OCI-LY7 (cell line): ENCODE measurements around the gene VAMP2. TPM values are rescaled to one million over a fixed set of nuclear protein-coding genes. Genes with fewer than 3 reads are reported as not detected.

Experiments
- BruUV-seq: library from RNA; stranded (reverse); fragments of 400-500 nt; replicated peaks from 2 replicates; lab custom pipeline; 2021; lab: Mats Ljungman, UMichigan
- CTCF ChIA-PET: fragments of 300-600 bp; sonication (Branson Sonifier 250); formaldehyde crosslinking; loops from one replicate; lab custom pipeline; 2022; ENCODE audit warnings: antibody characterized with exemption; ENCODE audit not compliant: unreplicated experiment; lab: Charles Lee
- POLR2A ChIA-PET: fragments of 300-600 bp; sonication (Branson Sonifier 250); formaldehyde crosslinking; loops from one replicate; lab custom pipeline; 2022; ENCODE audit warnings: antibody characterized with exemption; lab: Charles Lee
- DNase-seq: peaks from one replicate; pipeline ENCODE4 v3.0.0-alpha.2; 2015; ENCODE audit warnings: low spot score
- H2AFZ ChIP-seq: fragments of 200-600 bp; sonication (generic), shearing (Covaris generic); 2 replicates; pipeline ENCODE4 v1.6.1; 2014; ENCODE audit warnings: mild to moderate bottlenecking, antibody characterized with exemption, low read length, moderate library complexity
- H3K27ac ChIP-seq: fragments of 200-600 bp; sonication (generic); 2 replicates; pipeline ENCODE4 v1.5.1; 2014; ENCODE audit warnings: mixed run types, low read depth, mild to moderate bottlenecking, moderate library complexity, low read length, inconsistent platforms; ENCODE audit not compliant: poor library complexity, severe bottlenecking
- H3K36me3 ChIP-seq: fragments of 200-600 bp; sonication (generic); 2 replicates; pipeline ENCODE4 v1.6.1; 2014; ENCODE audit warnings: mild to moderate bottlenecking, antibody characterized with exemption, low read length, moderate library complexity, mixed read lengths; ENCODE audit not compliant: insufficient read depth
- H3K4me1 ChIP-seq: fragments of 200-600 bp; sonication (generic); 2 replicates; pipeline ENCODE4 v1.5.1; 2014; ENCODE audit warnings: mild to moderate bottlenecking, low read length; ENCODE audit not compliant: insufficient read depth, poor library complexity, severe bottlenecking
- H3K4me2 ChIP-seq: fragments of 200-600 bp; sonication (generic); 2 replicates; pipeline ENCODE4 v1.6.1; 2014; ENCODE audit warnings: mild to moderate bottlenecking, low read length
- H3K4me3 ChIP-seq: fragments of 200-600 bp; sonication (generic); 2 replicates; pipeline ENCODE4 v1.5.1; 2014; ENCODE audit warnings: mild to moderate bottlenecking, low read depth, low read length; ENCODE audit not compliant: poor library complexity, severe bottlenecking
- H3K79me2 ChIP-seq: fragments of 200-600 bp; sonication (generic); 2 replicates; pipeline ENCODE4 v1.6.1; 2016; ENCODE audit warnings: low read depth, mild to moderate bottlenecking, low read length, moderate library complexity, mixed read lengths; ENCODE audit not compliant: insufficient read depth
- H3K9me2 ChIP-seq: fragments of 200-600 bp; sonication (generic); 2 replicates; pipeline ENCODE4 v1.6.1; 2016; ENCODE audit warnings: mild to moderate bottlenecking, low read length, mixed read lengths; ENCODE audit not compliant: insufficient read depth
- H3K9me3 ChIP-seq: fragments of 200-600 bp; sonication (generic); 2 replicates; pipeline ENCODE4 v1.6.1; 2014; ENCODE audit warnings: mild to moderate bottlenecking, mixed run types, low read length, mixed read lengths
- H4K20me1 ChIP-seq: fragments of 200-600 bp; sonication (generic); 2 replicates; pipeline ENCODE4 v1.6.1; 2014; ENCODE audit warnings: mild to moderate bottlenecking, antibody characterized with exemption, low read length, moderate library complexity, mixed read lengths; ENCODE audit not compliant: insufficient read depth
- EZH2phosphoT487 ChIP-seq: fragments of 200-600 bp; sonication (generic); IDR thresholded peaks from 2 replicates; pipeline ENCODE4 v1.6.1; 2018; ENCODE audit warnings: low read depth, borderline replicate concordance, mild to moderate bottlenecking, mixed run types, antibody characterized with exemption, low read length, moderate library complexity, mixed read lengths
- intact Hi-C: fragments of 100-400 bp; cut with micrococcal nuclease; formaldehyde crosslinking; loops from one replicate; pipeline ENCODE4 v1.10.0; 2022; ENCODE audit not compliant: unreplicated experiment
- total RNA-seq, 2 experiments: library from RNA; depleted of rRNA in 1 of 2; stranded (reverse); fragments of >200 nt in 1 of 2; shearing (Covaris generic) in 1 of 2; gene quantifications; 2 replicates each; pipeline ENCODE4 v1.2.3, GENCODE V29; 2014 to 2022
- TF ChIP-seq, protein P1 (sequence below): fragments of 200-600 bp; sonication (generic); conservative IDR thresholded peaks from 2 replicates; pipeline ENCODE4 v1.5.1; 2014; ENCODE audit warnings: mild to moderate bottlenecking, antibody characterized with exemption, low read length, moderate library complexity, mixed read lengths

The VAMP2 gene
- total RNA-seq, 2 experiments from 2014 or later = 21.2 to 40.9 TPM

DNA sequence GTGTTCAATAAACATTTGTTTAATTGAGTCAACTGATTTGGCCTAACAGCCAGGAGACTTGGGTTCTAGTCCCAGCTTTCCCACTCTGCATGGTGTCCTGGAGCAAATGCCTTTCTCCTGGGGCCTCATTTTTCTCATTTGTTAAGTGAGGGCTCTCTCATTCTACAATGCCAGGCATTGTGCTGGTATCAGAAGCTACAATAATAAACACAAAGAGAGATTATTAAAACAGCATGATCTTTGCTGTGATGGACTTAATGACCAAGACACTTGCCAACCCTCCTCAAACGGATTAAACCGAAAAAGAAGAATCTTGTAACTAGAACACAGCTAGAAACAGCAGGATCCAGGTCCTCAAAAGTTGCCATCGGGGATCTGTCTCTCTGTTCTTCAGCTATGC is 4.8 kb upstream of the VAMP2 start:
- H3K4me1 ChIP-seq = peaks cover 25% of the 10 kb centered on the region
- no peaks in the 10 kb centered on the region for H3K9me3 ChIP-seq
- H3K4me3 ChIP-seq = no peak overlapping the region
- BruUV-seq = no TSS peak
- POLR2A ChIA-PET = interaction anchor here (1.1 kb wide), 1 partner anchor 11 kb away, joined by 3 read pairs; no protein-coding TSS in a partner anchor
- no peaks in the 10 kb centered on the region for H3K9me2 ChIP-seq
- no peak overlapping the region for H3K27ac ChIP-seq
- no peak for DNase-seq
- intact Hi-C loops = no loop called here
- no peak overlapping the region for H3K4me2 ChIP-seq
- no peaks in the 10 kb centered on the region for H4K20me1 ChIP-seq
- TF ChIP-seq, protein P1, sequence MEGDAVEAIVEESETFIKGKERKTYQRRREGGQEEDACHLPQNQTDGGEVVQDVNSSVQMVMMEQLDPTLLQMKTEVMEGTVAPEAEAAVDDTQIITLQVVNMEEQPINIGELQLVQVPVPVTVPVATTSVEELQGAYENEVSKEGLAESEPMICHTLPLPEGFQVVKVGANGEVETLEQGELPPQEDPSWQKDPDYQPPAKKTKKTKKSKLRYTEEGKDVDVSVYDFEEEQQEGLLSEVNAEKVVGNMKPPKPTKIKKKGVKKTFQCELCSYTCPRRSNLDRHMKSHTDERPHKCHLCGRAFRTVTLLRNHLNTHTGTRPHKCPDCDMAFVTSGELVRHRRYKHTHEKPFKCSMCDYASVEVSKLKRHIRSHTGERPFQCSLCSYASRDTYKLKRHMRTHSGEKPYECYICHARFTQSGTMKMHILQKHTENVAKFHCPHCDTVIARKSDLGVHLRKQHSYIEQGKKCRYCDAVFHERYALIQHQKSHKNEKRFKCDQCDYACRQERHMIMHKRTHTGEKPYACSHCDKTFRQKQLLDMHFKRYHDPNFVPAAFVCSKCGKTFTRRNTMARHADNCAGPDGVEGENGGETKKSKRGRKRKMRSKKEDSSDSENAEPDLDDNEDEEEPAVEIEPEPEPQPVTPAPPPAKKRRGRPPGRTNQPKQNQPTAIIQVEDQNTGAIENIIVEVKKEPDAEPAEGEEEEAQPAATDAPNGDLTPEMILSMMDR = no peak
- no peak for TF ChIP-seq EZH2phosphoT487
- H2AFZ ChIP-seq = no peak overlapping the region
- H3K79me2 ChIP-seq = peaks cover 2% of the 10 kb centered on the region; the same call in 1 of the 2 replicates
- CTCF ChIA-PET = no interaction called here
- no peaks in the 10 kb centered on the region for H3K36me3 ChIP-seq

DNA sequence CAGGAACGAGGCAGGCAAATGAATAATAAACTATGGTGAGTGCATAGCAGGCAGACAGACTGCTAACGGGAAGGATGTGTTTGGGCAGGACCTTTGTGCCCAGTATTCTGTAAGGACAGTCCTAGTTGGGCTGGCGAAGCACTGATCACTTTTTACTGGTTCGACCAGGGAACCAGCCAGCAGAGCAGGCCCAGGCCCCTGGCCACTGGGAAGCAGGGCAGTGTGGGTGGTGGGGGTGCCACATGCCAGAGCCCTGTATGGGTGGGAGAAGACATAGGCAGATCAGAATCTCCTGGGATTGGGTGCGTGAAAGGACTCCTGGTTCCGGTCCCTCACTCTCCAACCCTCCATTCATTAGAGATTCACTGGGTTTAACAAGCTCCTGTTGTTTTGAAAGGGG is 4.0 kb upstream of the VAMP2 start:
- no TSS peak for BruUV-seq
- H4K20me1 ChIP-seq = no peaks in the 10 kb centered on the region
- no peak overlapping the region for H2AFZ ChIP-seq
- no peak overlapping the region for H3K4me3 ChIP-seq
- POLR2A ChIA-PET = no interaction called here
- H3K9me2 ChIP-seq = no peaks in the 10 kb centered on the region
- intact Hi-C loops = no loop called here
- no peak for DNase-seq
- H3K27ac ChIP-seq = no peak overlapping the region
- TF ChIP-seq EZH2phosphoT487 = no peak
- TF ChIP-seq, protein P1 = no peak
- H3K4me2 ChIP-seq = no peak overlapping the region
- H3K36me3 ChIP-seq = no peaks in the 10 kb centered on the region
- H3K4me1 ChIP-seq = peaks cover 24% of the 10 kb centered on the region
- H3K79me2 ChIP-seq = peaks cover 10% of the 10 kb centered on the region; the same call in 1 of the 2 replicates
- H3K9me3 ChIP-seq = no peaks in the 10 kb centered on the region
- CTCF ChIA-PET = no interaction called here

DNA sequence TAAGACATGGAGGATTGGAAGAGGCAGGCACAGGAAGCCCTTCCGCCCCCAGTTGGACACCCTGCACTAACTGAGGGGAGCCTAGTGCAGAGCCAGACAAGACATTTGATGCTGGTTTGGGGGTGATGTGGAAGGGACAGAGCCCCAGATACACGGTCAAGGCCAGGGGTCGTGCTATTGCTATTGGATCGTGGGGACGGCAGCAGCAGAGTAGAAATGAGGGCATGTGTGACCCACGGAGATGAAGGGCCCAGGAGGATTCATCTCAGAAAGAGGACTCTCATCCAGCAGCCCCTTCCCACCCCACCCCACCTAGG is 2.0 kb upstream of the VAMP2 start:
- Histone ChIP-seq H2AFZ (peak overlapping the region; percentile 76), H3K9me2 (no peaks in the 10 kb centered on the region), H3K4me1 (peaks cover 39% of the 10 kb centered on the region), H4K20me1 (no peaks in the 10 kb centered on the region), H3K27ac (peak overlapping the region; percentile 50), H3K36me3 (peaks cover 13% of the 10 kb centered on the region; the same call in 1 of the 2 replicates), H3K4me2 (peak overlapping the region; percentile 71), H3K4me3 (no peak overlapping the region), H3K9me3 (no peaks in the 10 kb centered on the region), H3K79me2 (peaks cover 14% of the 10 kb centered on the region; the same call in 1 of the 2 replicates)
- ChIA-PET CTCF (no interaction called here), POLR2A (interaction anchor here (0.6 to 1.9 kb wide), 3 partner anchors 9 to 59 kb away, joined by 3 to 12 read pairs (median 5); no protein-coding TSS in a partner anchor)
- intact Hi-C loops = no loop called here
- no TSS peak for BruUV-seq
- no peak for DNase-seq
- TF ChIP-seq EZH2phosphoT487 = no peak
- TF ChIP-seq, protein P1 = no peak
